Central memory CD8-positive, alpha-beta T cell (primary cell): ENCODE results near the gene CYP2R1.

ENCODE experiments used
- ATAC-seq: fragments of 150-1000 bp; cut with Tn5 transposase; replicated peaks from 2 replicates; pipeline ENCODE4 v1.10.0; 2022; ENCODE audit warnings: mild to moderate bottlenecking, moderate FRiP score, moderate number of reproducible peaks; ENCODE audit not compliant: poor library complexity, severe bottlenecking; ENCODE audit errors: extremely low read depth
- DNase-seq, 2 donors: peaks; one replicate each; pipeline ENCODE4 v3.0.0; 2021; ENCODE audit warnings: low spot score in 2 of 2
- H3K27ac Mint-ChIP-seq: one replicate; pipeline ENCODE4 v1.8.0; 2022; ENCODE audit warnings: low read depth, mild to moderate bottlenecking, moderate library complexity, mixed read lengths
- H3K27me3 Mint-ChIP-seq: one replicate; pipeline ENCODE4 v1.8.0; 2022; ENCODE audit warnings: mixed read lengths
- H3K36me3 Mint-ChIP-seq: one replicate; pipeline ENCODE4 v1.8.0; 2022; ENCODE audit warnings: mild to moderate bottlenecking, moderate library complexity, mixed read lengths; ENCODE audit not compliant: insufficient read depth
- H3K4me1 Mint-ChIP-seq: one replicate; pipeline ENCODE4 v1.8.0; 2022; ENCODE audit warnings: mixed read lengths
- H3K4me3 Mint-ChIP-seq: one replicate; pipeline ENCODE4 v1.8.0; 2022; ENCODE audit warnings: mild to moderate bottlenecking, moderate library complexity, mixed read lengths
- H3K9me3 Mint-ChIP-seq: one replicate; pipeline ENCODE4 v1.8.0; 2022; ENCODE audit warnings: mixed read lengths

CYP2R1 gene

GRCh38 chr11:14906578-14906977 is 14.5 kb upstream of the CYP2R1 start:
- peaks cover 41% of the 10 kb centered on the region for H3K4me1 Mint-ChIP-seq
- no peaks in the 10 kb centered on the region for H3K27me3 Mint-ChIP-seq
- peak overlapping the region; percentile 88 for H3K27ac Mint-ChIP-seq
- H3K4me3 Mint-ChIP-seq: peak overlapping the region; percentile 93
- H3K36me3 Mint-ChIP-seq: peaks cover 9% of the 10 kb centered on the region
- ATAC-seq (no peak), DNase-seq (no peak)
- no peaks in the 10 kb centered on the region for H3K9me3 Mint-ChIP-seq

DNA sequence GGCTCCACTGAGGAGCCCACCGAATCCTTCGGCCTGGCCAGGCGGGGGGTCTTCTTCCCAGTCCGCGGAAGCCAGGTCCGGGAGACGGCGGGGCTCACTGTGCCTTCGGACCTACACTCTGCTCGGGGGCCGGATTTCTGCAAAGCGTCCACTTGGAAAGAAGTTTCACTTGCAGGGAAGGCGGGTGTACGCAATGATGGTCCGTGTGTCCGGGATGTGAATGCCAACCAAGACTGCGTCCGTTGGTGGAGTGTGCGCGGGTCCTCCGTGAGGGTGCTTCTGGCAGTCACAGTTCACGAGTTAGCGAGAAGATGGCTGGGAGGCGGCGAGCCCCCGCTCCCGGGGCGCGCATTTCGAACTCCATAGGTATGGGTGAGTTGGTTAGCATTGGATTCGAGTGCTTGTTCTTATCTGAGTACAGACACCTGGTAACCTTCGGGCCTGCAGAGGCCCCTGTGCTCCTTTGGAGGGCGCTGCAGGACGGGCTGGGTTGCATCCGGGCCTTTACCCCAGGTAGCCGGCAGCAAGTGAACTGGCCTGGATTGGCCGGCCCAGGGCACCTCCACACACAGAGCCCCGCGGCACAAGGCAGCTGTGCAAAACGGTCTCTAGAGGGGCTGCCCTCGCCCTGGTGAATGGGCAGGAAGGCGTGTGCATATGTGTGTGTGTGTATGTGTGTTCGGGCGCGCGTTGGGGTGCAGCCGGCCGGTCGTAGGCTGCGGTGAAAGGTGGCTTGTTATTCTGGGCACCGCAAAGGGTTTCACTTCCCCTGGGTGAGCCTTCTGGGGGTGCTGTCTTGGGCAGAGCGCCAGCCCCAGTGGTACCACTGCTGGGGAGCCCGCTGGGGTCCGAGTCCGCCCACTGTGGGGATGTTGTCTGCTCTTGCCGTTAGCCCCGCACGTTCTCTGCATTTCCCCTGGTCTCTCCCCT is 13.3 kb upstream of the CYP2R1 start:
- Mint-ChIP-seq H3K27ac (peak overlapping the region; percentile 88), H3K27me3 (no peaks in the 10 kb centered on the region), H3K4me3 (peak overlapping the region; percentile 93), H3K9me3 (no peaks in the 10 kb centered on the region), H3K36me3 (peaks cover 9% of the 10 kb centered on the region), H3K4me1 (peaks cover 41% of the 10 kb centered on the region)
- ATAC-seq (peak; percentile 76), DNase-seq (peak; percentile 75 to 78)

- peak overlapping the region; percentile 88 for H3K27ac Mint-ChIP-seq
- DNase-seq (peak; percentile 58 to 80), ATAC-seq (peak; percentile 33)
- no peaks in the 10 kb centered on the region for H3K27me3 Mint-ChIP-seq
- peaks cover 9% of the 10 kb centered on the region for H3K36me3 Mint-ChIP-seq
- H3K9me3 Mint-ChIP-seq: no peaks in the 10 kb centered on the region
- peak overlapping the region; percentile 93 for H3K4me3 Mint-ChIP-seq
- H3K4me1 Mint-ChIP-seq: peaks cover 41% of the 10 kb centered on the region
Observed at GRCh38 chr11:14904745-14905103, 12.7 kb upstream of the CYP2R1 start.

GRCh38 chr11:14902650-14903350 is 10.8 kb upstream of the CYP2R1 start:
- no peak for DNase-seq
- Mint-ChIP-seq H3K9me3 (no peaks in the 10 kb centered on the region), H3K27me3 (no peaks in the 10 kb centered on the region), H3K36me3 (peaks cover 9% of the 10 kb centered on the region), H3K4me3 (no peak overlapping the region), H3K4me1 (peaks cover 31% of the 10 kb centered on the region), H3K27ac (no peak overlapping the region)
- ATAC-seq: no peak

DNA sequence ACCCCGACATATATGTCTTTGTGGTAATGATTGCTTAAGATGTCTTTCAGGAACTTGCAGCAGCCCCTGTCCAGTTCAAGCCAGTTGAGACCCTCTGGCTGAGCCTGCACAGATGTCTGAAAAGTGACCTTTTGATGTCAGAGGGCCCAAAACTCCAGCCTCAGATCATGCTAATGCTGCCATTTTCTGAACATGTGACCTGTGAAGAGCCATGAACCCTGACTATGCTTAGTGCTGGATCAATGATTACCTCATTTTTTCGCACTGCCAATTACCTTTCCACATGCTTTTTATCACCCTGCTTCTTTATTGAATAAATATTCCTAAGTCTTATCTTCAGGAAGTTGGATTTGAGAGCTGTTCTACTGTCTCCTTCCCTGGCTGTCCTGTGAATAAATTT is 6.9 kb upstream of the CYP2R1 start:
- Mint-ChIP-seq H3K4me3 (no peak overlapping the region), H3K27ac (peak overlapping the region; percentile 36), H3K4me1 (no peaks in the 10 kb centered on the region), H3K36me3 (no peaks in the 10 kb centered on the region), H3K9me3 (no peaks in the 10 kb centered on the region), H3K27me3 (no peaks in the 10 kb centered on the region)
- no peak for ATAC-seq
- DNase-seq: no peak

DNA sequence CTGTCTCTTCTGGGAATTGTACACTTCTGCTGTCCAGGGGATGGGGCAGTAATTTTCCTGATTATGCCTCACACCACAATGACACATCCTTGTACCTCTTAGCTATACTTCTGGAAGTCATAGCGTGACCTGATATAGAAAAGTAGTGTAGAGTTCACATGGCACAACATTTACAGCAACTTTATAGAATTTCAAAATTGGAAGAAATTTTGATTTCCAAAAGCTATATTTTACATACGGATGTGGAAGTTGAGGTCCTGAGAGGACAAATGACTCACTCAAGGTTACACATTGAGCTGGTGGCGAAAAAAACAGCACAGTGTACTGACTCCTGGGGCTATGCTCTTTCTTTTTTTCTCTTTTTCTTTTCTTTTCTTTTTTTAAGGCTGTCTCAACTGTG is 6.3 kb upstream of the CYP2R1 start:
- no peaks in the 10 kb centered on the region for H3K4me1 Mint-ChIP-seq
- H3K4me3 Mint-ChIP-seq: no peak overlapping the region
- no peak for ATAC-seq
- H3K27me3 Mint-ChIP-seq: no peaks in the 10 kb centered on the region
- DNase-seq: no peak
- H3K36me3 Mint-ChIP-seq: no peaks in the 10 kb centered on the region
- no peaks in the 10 kb centered on the region for H3K9me3 Mint-ChIP-seq
- peak overlapping the region; percentile 36 for H3K27ac Mint-ChIP-seq

- peaks cover 20% of the 10 kb centered on the region for H3K4me1 Mint-ChIP-seq
- H3K27me3 Mint-ChIP-seq: no peaks in the 10 kb centered on the region
- H3K36me3 Mint-ChIP-seq: peaks cover 11% of the 10 kb centered on the region
- ATAC-seq (no peak), DNase-seq (no peak)
- H3K4me3 Mint-ChIP-seq: no peak overlapping the region
- no peaks in the 10 kb centered on the region for H3K9me3 Mint-ChIP-seq
- H3K27ac Mint-ChIP-seq: no peak overlapping the region
Observed at GRCh38 chr11:14894657-14895598, 2.9 kb upstream of the CYP2R1 start.

DNA sequence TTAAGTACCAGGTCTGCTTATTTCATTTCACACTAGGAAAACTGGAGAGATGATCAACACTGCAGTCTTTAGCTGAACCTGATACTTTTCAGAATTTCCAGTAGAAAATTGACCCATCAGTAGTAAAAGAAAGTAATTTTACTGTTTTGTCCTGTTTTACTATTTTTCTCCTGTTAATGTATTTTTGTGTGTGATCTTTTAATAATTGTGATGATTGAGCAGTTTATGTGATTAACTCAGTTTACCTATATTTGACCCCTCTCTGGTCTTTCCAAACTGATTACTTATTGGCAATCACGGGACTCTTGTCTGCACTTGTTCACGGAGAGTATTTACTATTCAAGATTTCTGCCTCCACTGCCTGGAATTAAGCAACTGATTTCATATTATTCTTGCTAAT is 546 bp upstream of the CYP2R1 start:
- peaks cover 37% of the 10 kb centered on the region for H3K4me1 Mint-ChIP-seq
- H3K9me3 Mint-ChIP-seq: no peaks in the 10 kb centered on the region
- H3K27ac Mint-ChIP-seq: peak overlapping the region; percentile 97
- H3K27me3 Mint-ChIP-seq: no peaks in the 10 kb centered on the region
- peaks cover 14% of the 10 kb centered on the region for H3K36me3 Mint-ChIP-seq
- DNase-seq (no peak), ATAC-seq (no peak)
- peak overlapping the region; percentile 95 for H3K4me3 Mint-ChIP-seq

- H3K4me1 Mint-ChIP-seq: peaks cover 47% of the 10 kb centered on the region
Observed at GRCh38 chr11:14891143-14892035, 642 bp downstream of the CYP2R1 start.

DNA sequence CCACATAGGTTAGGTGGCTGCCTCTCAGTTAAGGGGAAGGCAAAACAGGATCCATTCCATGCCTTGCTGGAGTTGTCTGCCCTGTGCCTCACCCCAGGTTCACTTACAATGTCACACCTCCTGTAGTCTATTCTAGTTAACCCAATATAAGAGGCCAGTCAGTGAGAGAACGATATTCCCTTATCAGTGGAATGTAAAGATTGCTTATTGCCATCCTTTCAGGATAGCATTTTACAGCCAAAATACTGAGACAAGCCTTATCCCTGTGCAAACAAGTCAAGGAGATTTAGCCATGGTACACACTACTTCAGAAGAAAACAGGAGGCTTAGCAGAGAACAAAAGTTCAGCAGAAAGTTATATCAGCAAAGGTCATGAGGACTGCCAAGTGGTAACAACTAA is 5.5 kb downstream of the CYP2R1 start:
- H3K4me1 Mint-ChIP-seq: peaks cover 55% of the 10 kb centered on the region
- ATAC-seq (no peak), DNase-seq (no peak)
- H3K27ac Mint-ChIP-seq: no peak overlapping the region
- H3K4me3 Mint-ChIP-seq: no peak overlapping the region
- no peaks in the 10 kb centered on the region for H3K9me3 Mint-ChIP-seq
- H3K36me3 Mint-ChIP-seq: peaks cover 13% of the 10 kb centered on the region
- H3K27me3 Mint-ChIP-seq: no peaks in the 10 kb centered on the region

More at GRCh38 chr11:14891143-14892035, 642 bp downstream of the CYP2R1 start:
- DNase-seq: peak; percentile 79 to 80
- peak; percentile 61 for ATAC-seq
- H3K9me3 Mint-ChIP-seq: no peaks in the 10 kb centered on the region
- H3K36me3 Mint-ChIP-seq: peaks cover 14% of the 10 kb centered on the region
- no peaks in the 10 kb centered on the region for H3K27me3 Mint-ChIP-seq
- peak overlapping the region; percentile 95 for H3K4me3 Mint-ChIP-seq
- peak overlapping the region; percentile 97 for H3K27ac Mint-ChIP-seq

GRCh38 chr11:14884667-14885273 is 7.3 kb downstream of the CYP2R1 start:
- DNase-seq (no peak), ATAC-seq (no peak)
- H3K27me3 Mint-ChIP-seq: no peaks in the 10 kb centered on the region
- H3K4me1 Mint-ChIP-seq: peaks cover 48% of the 10 kb centered on the region
- H3K4me3 Mint-ChIP-seq: no peak overlapping the region
- no peaks in the 10 kb centered on the region for H3K9me3 Mint-ChIP-seq
- H3K27ac Mint-ChIP-seq: no peak overlapping the region
- peaks cover 6% of the 10 kb centered on the region for H3K36me3 Mint-ChIP-seq
